GM21529 (cell line): ENCODE measurements around the gene CPNE1.

ENCODE experiments used
- ATAC-seq: cut with Tn5 transposase; IDR thresholded peaks from one replicate; pipeline ENCODE4 v1.9.1; 2021; ENCODE audit not compliant: unreplicated experiment

CPNE1 gene

DNA sequence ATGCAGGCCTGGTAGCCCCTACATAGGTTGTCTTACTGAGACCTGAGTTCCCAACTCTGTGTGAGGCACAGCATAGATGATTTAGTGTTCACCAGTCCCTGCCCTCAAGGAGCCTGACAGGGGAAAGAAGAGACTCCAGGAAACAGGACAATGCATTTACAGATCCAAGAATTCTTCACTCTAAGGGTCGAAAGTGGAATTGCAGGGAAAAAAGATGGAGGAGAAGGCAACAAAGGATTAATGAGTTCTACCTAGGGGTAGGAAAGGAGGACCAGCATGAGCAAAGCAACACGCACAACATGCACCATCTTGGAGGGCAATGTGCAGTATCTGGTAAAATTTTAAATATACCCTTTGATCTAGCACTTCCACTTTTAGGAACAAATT, 43.1 kb downstream of the CPNE1 start:
- ATAC-seq = no peak

DNA sequence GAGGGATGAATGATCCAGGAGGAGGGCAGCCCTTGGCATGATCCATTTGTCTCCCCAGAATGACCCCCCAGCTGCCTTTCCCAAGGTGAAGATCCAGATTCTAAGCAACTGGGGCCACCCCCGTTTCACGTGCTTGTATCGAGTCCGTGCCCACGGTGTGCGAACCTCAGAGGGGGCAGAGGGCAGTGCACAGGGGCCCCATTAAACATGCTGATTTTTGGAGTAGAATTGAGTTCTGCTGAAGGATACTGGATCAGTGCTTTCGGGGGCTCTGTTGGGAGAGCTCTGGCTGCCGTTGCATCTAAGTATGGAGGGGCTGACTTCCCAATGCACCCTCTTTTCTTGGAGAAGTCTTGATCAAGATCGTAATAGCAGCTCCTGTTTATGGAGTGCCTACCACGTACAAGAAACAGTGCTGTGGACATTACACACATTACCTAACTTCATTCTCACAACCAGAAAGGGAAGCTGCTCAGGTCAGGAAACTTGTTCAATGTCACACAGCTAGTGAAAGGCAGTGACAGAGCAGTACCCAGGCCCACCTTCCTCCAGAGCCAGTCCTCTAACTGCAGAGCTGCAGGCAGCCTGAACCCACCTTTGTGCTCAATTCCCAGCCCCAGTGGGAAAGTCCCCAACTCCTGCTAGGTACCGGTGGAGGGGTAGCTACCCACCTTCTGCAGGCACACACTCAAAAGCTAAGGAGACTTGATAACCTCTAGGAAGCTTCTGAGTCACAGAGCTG, 43.7 kb downstream of the CPNE1 start:
- ATAC-seq = no peak

DNA sequence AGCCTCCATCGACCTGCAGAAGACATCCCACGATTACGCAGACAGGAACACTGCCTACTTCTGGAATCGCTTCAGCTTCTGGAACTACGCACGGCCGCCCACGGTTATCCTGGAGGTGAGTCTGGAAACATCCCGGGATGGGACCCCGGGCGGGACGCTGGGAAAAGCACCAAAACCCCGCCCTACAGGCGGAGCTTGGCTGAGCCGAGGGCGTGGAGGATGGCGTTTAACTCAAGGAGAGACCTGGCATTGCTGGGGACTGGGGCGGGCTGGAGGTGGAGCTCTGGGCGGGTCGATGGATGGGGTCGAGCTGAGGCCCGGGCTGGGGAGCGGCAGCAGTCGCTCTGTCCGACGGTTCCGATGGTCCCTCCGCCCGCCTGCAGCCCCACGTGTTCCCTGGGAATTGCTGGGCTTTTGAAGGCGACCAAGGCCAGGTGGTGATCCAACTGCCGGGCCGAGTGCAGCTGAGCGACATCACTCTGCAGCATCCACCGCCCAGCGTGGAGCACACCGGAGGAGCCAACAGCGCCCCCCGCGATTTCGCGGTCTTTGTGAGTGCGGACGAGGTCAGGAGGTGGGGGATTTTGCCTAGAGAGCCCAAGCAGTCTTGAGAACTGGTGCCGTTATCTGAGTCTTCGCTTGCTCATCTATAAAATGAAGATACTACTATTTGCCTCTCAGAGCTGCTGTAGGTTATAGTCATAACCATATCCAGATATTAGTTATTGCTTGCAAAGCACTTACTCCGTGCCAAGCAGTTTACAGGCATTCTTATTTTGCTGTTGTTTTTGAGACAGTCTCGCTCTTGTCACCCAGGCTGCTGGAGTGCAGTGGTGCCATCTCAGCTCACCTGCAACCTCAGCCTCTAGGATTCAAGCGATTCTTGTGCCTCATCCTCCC, 45.3 kb downstream of the CPNE1 start:
- peak; percentile 34 for ATAC-seq

- no peak for ATAC-seq
Measured at GRCh38 chr20:35618263-35619131, 46.2 kb downstream of the CPNE1 start.

GRCh38 chr20:35617397-35618262, 47.1 kb downstream of the CPNE1 start:
- ATAC-seq = no peak

GRCh38 chr20:35616465-35617396, 48.0 kb downstream of the CPNE1 start:
- ATAC-seq = no peak

GRCh38 chr20:35615667-35616464, 48.8 kb downstream of the CPNE1 start, which contains the start of gene SPAG4:
Gene SPAG4 (plus strand): TSS chr20:35615829. CDS start chr20:35616004, 175 bp downstream.
- ATAC-seq = peak; percentile 76

GRCh38 chr20:35611482-35611881, 53.2 kb downstream of the CPNE1 start:
- ATAC-seq = peak; percentile 42

- no peak for ATAC-seq
Measured at GRCh38 chr20:35610833-35611427, 53.8 kb downstream of the CPNE1 start.

DNA sequence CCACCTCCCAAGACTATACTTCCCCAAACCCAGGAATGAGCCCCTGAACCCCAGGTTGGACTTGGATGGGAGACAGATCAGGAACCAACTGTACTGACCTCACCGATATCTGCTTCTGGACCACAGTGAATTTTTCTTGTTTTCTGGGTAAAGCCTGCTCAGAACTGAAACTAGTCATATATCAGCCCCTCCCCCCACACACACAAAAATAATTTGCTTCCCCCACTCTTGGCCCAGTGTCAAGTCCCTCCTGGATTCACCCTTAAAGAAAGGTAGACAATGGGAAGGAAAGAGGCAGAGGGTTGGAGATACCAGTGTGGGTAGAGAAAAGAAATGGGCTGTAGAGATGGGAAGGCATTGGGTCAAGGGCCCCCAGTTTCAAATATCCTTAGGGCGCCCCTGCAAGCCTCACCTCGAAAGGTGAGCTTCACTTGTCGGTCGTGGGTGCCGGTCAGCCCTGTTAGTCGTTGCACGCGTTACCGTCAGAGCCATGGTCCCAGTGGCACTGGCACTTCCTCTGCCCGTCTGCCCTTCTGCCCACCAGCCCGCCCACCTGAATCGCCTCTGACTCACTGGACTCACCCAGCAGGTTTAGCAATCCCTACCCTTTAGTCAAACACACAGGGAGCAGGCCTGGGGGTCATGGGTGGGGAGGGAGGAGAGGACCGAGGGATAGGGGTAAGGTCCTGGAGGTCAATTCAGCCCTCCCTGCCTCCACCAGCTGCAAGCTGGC, 57.5 kb downstream of the CPNE1 start:
- ATAC-seq = no peak

DNA sequence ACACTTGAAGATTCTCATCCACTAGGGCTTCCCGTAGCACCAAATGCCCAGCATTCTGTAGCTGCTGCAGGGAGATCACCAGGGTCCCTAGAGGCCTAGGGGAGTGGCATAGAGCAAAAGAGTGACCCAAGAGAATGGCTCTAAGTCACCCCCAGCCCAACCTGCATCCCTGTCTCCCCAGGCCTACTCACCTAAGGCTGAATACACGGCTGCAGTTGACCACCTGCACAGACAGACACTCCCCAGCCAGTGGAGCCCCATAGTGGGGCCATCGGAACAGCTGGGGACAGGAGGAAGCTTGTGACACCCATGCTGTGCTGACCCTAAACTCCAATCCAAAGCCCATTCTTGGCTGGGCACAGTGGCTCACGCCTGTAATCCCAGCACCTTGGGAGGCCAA, 58.6 kb downstream of the CPNE1 start:
- no peak for ATAC-seq

DNA sequence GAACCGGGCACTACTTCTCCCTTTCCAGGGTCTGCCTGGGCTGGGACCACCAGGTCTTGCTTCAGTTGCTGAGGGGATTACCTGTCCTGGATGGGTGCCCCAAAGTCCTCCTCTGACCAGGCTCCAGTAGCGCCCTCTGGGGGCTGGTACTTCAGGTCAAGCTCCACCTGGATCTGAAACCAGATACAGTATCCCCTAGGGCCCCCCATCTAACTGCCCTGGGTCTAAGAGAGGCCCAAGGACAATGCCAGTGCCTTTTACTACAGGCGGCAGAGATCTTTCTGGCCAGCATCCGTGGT, 60.3 kb downstream of the CPNE1 start:
- ATAC-seq = no peak

DNA sequence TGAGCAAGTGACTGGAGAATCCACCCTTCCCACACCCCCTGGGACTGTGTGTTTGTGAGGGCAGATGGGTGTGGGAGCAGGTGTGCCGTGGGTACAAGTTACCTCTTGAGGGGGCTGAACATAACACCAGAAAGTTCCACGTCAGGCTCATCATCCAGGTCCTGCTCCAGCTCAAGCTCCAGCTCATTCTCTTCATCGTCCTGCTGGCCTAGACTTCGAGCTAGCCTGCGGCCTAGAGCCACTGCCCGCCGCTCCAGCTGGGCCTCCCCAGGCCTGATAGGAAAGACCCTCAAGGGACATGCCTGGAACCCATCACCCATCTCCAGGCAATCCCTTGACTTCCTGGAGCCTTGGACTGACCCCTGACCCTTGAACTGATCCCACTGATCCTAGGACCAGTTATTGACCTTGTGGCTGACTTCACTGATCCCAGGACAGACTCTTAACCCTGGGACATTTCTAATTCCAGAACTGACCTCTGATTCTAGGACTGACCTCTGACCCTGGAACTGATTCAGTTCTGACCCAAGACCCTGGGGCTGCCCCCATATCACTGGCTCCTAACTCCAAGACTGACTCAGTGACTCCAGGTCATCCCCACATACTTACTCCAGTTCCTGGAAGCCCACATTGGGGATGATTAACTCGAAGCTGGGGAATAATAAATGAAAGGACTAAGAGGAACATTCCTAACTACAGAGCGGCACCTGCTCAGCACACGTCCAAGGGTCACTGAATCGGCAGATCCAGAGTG, 60.8 kb downstream of the CPNE1 start:
- no peak for ATAC-seq

DNA sequence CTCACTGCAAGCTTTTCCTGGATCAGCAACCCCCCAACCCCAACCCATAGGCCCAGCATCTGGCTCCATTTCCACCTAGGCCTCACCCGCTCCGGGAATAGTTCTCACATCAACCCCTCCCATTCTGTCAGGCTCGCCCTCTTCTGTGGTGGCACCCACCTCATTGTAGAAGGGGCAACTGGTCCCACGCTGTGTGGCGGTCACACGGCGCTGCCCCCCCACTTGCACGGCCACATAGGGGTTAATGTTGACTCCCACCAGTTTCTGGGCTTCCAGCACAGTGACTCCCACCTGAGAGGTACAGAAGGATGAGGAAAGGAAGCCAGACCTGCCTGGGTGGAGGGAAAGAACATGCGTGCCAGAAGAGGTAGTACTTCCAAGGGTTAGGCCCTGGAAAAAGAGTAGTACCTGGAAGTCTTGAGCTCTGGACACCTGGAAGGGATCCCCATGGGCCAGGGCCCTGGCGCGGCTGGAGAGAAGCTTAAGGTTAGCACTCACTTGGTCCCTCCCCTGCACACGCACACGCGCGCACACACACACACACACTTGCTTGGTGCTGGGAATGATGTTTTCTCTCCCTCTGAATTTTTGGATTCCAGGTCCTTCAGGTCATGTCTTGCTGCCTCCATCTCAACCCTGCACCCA, 61.7 kb downstream of the CPNE1 start:
- ATAC-seq = no peak

- ATAC-seq = no peak
Measured at GRCh38 chr20:35601990-35602389, 62.7 kb downstream of the CPNE1 start.
